ENCODE measurements around the gene MYOT.

Gene MYOT

DNA sequence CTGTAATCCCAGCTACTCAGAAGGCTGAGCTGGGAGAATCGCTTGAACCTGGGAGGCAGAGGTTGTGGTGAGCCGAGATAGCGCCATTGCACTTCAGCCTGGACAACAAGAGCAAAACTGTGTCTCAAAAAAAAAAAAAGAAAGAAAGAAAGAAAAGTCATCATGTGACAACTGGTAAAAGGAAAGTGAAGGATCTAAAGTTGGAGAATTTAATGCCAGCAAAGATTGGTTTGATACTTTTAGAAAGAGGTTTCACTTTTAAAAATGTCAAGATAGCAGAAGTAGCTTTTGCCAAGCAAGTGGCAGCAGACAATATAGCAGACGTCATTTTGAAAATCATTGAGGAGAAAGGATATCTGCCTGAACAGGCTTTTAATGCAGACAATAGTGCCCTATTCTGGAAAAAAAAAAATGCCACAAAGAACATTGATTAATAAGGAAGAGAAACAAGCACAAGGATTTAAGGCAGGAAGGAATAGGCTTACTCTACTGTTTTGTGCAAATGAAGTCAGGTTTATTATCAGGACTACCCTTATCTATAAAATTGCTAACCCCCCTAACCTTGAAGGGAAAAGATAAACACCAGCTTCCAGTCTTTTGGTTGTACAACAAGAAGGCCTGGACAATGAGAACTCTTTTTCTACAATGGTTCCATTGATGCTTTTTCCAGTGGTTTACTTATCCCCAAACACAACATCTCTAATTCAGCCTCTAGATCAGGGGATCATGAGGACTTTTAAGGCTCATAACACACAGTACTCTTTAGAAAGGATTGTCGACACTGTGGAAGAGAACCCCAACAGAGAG lies 33.6 kb downstream of the MYOT start:
- FAIRE-seq (no peak), DNase-seq (ENCODE audit: insufficient read length, low spot score) (no peak)
- TF ChIP-seq, protein P1, sequence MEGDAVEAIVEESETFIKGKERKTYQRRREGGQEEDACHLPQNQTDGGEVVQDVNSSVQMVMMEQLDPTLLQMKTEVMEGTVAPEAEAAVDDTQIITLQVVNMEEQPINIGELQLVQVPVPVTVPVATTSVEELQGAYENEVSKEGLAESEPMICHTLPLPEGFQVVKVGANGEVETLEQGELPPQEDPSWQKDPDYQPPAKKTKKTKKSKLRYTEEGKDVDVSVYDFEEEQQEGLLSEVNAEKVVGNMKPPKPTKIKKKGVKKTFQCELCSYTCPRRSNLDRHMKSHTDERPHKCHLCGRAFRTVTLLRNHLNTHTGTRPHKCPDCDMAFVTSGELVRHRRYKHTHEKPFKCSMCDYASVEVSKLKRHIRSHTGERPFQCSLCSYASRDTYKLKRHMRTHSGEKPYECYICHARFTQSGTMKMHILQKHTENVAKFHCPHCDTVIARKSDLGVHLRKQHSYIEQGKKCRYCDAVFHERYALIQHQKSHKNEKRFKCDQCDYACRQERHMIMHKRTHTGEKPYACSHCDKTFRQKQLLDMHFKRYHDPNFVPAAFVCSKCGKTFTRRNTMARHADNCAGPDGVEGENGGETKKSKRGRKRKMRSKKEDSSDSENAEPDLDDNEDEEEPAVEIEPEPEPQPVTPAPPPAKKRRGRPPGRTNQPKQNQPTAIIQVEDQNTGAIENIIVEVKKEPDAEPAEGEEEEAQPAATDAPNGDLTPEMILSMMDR (IDR thresholded peaks at IDR 0.05; ENCODE audit: insufficient read depth, missing control alignments): no peak

DNA sequence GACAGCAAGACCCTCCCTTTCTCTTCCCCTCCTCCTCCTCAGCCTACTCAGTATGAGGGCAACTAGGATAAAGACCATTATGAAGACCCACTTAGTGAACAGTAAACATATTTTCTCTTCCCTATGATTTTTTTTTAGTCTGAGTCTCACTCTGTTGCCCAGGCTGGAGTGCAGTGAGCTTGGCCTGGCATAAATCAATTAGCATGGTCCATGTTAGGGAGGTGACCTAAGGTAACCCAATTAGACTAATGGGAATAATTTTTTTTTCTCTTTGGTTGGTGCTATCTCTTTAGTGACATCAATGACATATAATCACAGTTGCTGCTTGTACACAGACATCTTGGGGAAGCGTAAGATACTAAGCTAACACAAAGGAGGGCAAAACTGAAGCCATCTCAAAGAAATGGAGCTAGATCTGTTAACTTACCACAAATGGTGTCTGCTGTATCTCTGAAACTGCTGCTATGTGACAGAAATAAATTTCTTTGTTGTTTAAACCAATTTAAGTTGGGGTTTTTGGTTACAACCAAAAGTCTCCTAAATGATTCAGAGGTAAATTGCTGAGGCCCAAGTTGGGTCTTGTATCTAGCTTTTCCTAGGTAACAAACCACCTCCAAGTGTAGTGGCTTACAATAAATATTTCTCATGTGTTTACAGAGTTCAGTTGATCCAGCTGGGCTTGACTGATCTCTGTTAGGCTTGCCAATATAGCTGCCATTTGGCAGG lies 34.9 kb downstream of the MYOT start:
- DNase-seq (ENCODE audit: insufficient read length, low spot score) (no peak), FAIRE-seq (no peak)
- TF ChIP-seq, protein P1 (IDR thresholded peaks at IDR 0.05; ENCODE audit: insufficient read depth, missing control alignments): no peak

GRCh38 chr5:137914758-137915157 lies 47.1 kb downstream of the MYOT start:
- FAIRE-seq: no peak
- TF ChIP-seq, protein P1 (IDR thresholded peaks at IDR 0.05; ENCODE audit: insufficient read depth, missing control alignments): no peak
- no peak for DNase-seq (ENCODE audit: insufficient read length, low spot score)

DNA sequence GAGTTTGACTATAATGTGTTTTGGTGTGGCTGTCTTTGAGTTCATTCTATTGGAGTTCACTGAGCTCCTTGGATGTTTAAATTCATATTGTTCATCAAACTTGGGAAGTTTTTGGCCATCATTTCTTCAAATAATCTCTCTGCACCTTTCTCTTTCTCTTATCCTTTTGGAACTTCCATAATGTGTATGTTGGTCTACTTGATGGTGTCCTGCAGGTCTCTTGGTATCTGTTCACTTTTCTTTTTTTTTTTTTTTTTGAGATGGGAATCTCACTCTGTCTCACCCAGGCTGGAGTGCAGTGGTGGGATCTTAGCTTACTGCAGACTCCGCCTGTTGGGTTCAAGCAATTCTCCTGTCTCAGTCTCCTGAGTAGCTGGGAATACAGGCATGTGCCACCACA lies 49.3 kb downstream of the MYOT start:
- no peak for DNase-seq (ENCODE audit: insufficient read length, low spot score)
- TF ChIP-seq, protein P1 (IDR thresholded peaks at IDR 0.05; ENCODE audit: insufficient read depth, missing control alignments): no peak
- no peak for FAIRE-seq

GRCh38 chr5:137921931-137922330 lies 54.3 kb downstream of the MYOT start:
- DNase-seq (ENCODE audit: insufficient read length, low spot score) (no peak), FAIRE-seq (no peak)

GRCh38 chr5:137923856-137924255 lies 56.2 kb downstream of the MYOT start:
- DNase-seq (ENCODE audit: insufficient read length, low spot score): no peak
- FAIRE-seq: no peak
- TF ChIP-seq, protein P1 (IDR thresholded peaks at IDR 0.05; ENCODE audit: insufficient read depth, missing control alignments): peak; percentile 2

More at GRCh38 chr5:137921931-137922330, 54.3 kb downstream of the MYOT start:
- TF ChIP-seq, protein P1 (IDR thresholded peaks at IDR 0.05; ENCODE audit: insufficient read depth, missing control alignments): no peak

GRCh38 chr5:137932800-137933199 lies 65.1 kb downstream of the MYOT start:
- TF ChIP-seq, protein P1 (IDR thresholded peaks at IDR 0.05; ENCODE audit: insufficient read depth, missing control alignments): no peak
- FAIRE-seq (no peak), DNase-seq (ENCODE audit: insufficient read length, low spot score) (no peak)

All from D721Med (cell line).